HEK293 (cell line): ENCODE measurements around the gene AP3D1.

Experiments
- CTCF ChIA-PET: fragments of 350-600 bp; formaldehyde crosslinking; extraction: SDS; loops from one replicate; lab custom pipeline; 2021; ENCODE audit warnings: antibody characterized with exemption; lab: Yijun Ruan, JAX
- POLR2A ChIA-PET: fragments of 300-600 bp; formaldehyde crosslinking; extraction: SDS; loops from one replicate; lab custom pipeline; 2020; ENCODE audit warnings: antibody characterized with exemption, inconsistent platforms; lab: Yijun Ruan, JAX
- H3K27ac ChIP-seq: fragments of 200-500 bp; sonication (Bioruptor generic); 2 replicates; pipeline ENCODE4 v1.5.1; 2014; ENCODE audit warnings: low read depth, low read length, control low read depth, inconsistent platforms; ENCODE audit errors: extremely low read depth
- H3K36me3 ChIP-seq, 2 experiments: fragments of 200-500 bp in 1 of 2; sonication (Bioruptor generic) in 1 of 2; 1 replicate in 1 of 2; 2 replicates in 1 of 2; pipeline ENCODE4 v1.5.1; 2014 to 2017; ENCODE audit warnings: inconsistent platforms in 2 of 2, low read length in 2 of 2; ENCODE audit not compliant: control insufficient read depth in 2 of 2, insufficient read depth in 1 of 2
- H3K4me1 ChIP-seq: fragments of 200-500 bp; sonication (Bioruptor generic); 2 replicates; pipeline ENCODE4 v1.5.1; 2014; ENCODE audit warnings: mild to moderate bottlenecking, low read length, inconsistent platforms; ENCODE audit not compliant: control insufficient read depth, insufficient read depth
- H3K4me3 ChIP-seq: 2 replicates; pipeline ENCODE4 v1.5.1; 2011; ENCODE audit warnings: low read depth, mild to moderate bottlenecking, control low read depth, low read length, moderate library complexity
- H3K9me3 ChIP-seq: fragments of 200-500 bp; sonication (Bioruptor generic); 2 replicates; pipeline ENCODE4 v1.5.1; 2014; ENCODE audit warnings: low read depth, low read length, inconsistent platforms; ENCODE audit not compliant: control insufficient read depth, insufficient read depth
- GLI4 ChIP-seq: fragments of 450-650 bp; formaldehyde crosslinking; IDR thresholded peaks from 2 replicates; pipeline ENCODE4 v1.5.1; 2016; ENCODE audit warnings: missing biosample characterization, missing genetic modification characterization
- IKZF3 ChIP-seq: fragments of 450-650 bp; IDR thresholded peaks from 2 replicates; pipeline ENCODE4 v1.5.0; 2018; ENCODE audit warnings: missing biosample characterization, mild to moderate bottlenecking, missing genetic modification characterization, moderate library complexity
- WT1 ChIP-seq: fragments of 450-650 bp; formaldehyde crosslinking; IDR thresholded peaks from 2 replicates; pipeline ENCODE4 v1.5.1; 2016; ENCODE audit warnings: missing biosample characterization, missing genetic modification characterization
- ZBTB1 ChIP-seq: fragments of 450-650 bp; formaldehyde crosslinking; IDR thresholded peaks from 2 replicates; pipeline ENCODE4 v1.5.1; 2016; ENCODE audit warnings: missing biosample characterization, missing genetic modification characterization
- ZBTB17 ChIP-seq: fragments of 450-650 bp; formaldehyde crosslinking; IDR thresholded peaks from 2 replicates; pipeline ENCODE4 v1.5.1; 2016; ENCODE audit warnings: missing biosample characterization, missing genetic modification characterization
- ZBTB20 ChIP-seq: fragments of 450-650 bp; formaldehyde crosslinking; IDR thresholded peaks from 2 replicates; pipeline ENCODE4 v1.5.1; 2016; ENCODE audit warnings: missing biosample characterization, missing genetic modification characterization
- ZFP3 ChIP-seq: fragments of 450-650 bp; formaldehyde crosslinking; IDR thresholded peaks from 2 replicates; pipeline ENCODE4 v1.5.1; 2016; ENCODE audit warnings: low read depth, missing biosample characterization, missing genetic modification characterization
- ZIC2 ChIP-seq: fragments of 450-650 bp; formaldehyde crosslinking; IDR thresholded peaks from 2 replicates; pipeline ENCODE4 v1.5.1; 2016; ENCODE audit warnings: missing biosample characterization, missing genetic modification characterization
- ZNF114 ChIP-seq: fragments of 450-650 bp; formaldehyde crosslinking; IDR thresholded peaks from 2 replicates; pipeline ENCODE4 v1.5.0; 2017; ENCODE audit warnings: missing biosample characterization, missing genetic modification characterization
- ZNF121 ChIP-seq: fragments of 450-650 bp; formaldehyde crosslinking; IDR thresholded peaks from 2 replicates; pipeline ENCODE4 v1.5.1; 2016; ENCODE audit warnings: missing biosample characterization, missing genetic modification characterization
- ZNF366 ChIP-seq: fragments of 450-650 bp; formaldehyde crosslinking; conservative IDR thresholded peaks from 2 replicates; pipeline ENCODE4 v1.5.1; 2016; ENCODE audit warnings: missing biosample characterization, missing genetic modification characterization
- ZNF510 ChIP-seq: fragments of 450-650 bp; formaldehyde crosslinking; IDR thresholded peaks from 2 replicates; pipeline ENCODE4 v1.5.1; 2018; ENCODE audit warnings: mild to moderate bottlenecking, missing genetic modification characterization, missing biosample characterization; ENCODE audit not compliant: insufficient replicate concordance
- ZNF530 ChIP-seq: fragments of 450-650 bp; formaldehyde crosslinking; IDR thresholded peaks from 2 replicates; pipeline ENCODE4 v1.5.1; 2016; ENCODE audit warnings: low read depth, missing biosample characterization, missing genetic modification characterization
- ZNF555 ChIP-seq: fragments of 450-650 bp; formaldehyde crosslinking; conservative IDR thresholded peaks from 2 replicates; pipeline ENCODE4 v1.5.1; 2017; ENCODE audit warnings: missing biosample characterization, mild to moderate bottlenecking, missing genetic modification characterization, inconsistent platforms
- ZNF561 ChIP-seq: fragments of 450-650 bp; IDR thresholded peaks from 2 replicates; pipeline ENCODE4 v1.5.1; 2018; ENCODE audit warnings: missing biosample characterization, missing genetic modification characterization, borderline replicate concordance
- ZNF600 ChIP-seq: fragments of 450-650 bp; formaldehyde crosslinking; IDR thresholded peaks from 2 replicates; pipeline ENCODE4 v1.5.1; 2016; ENCODE audit warnings: missing biosample characterization, missing genetic modification characterization
- ZNF76 ChIP-seq: fragments of 450-650 bp; formaldehyde crosslinking; IDR thresholded peaks from 2 replicates; pipeline ENCODE4; 2016; ENCODE audit warnings: low read depth, missing biosample characterization, missing genetic modification characterization, borderline replicate concordance
- TF ChIP-seq, protein P1 (sequence below): fragments of 450-650 bp; formaldehyde crosslinking; IDR thresholded peaks from 2 replicates; pipeline ENCODE4 v1.5.1; 2017; ENCODE audit warnings: missing biosample characterization, mild to moderate bottlenecking, missing genetic modification characterization, moderate library complexity
- TF ChIP-seq, protein P2 (sequence below): fragments of 450-650 bp; formaldehyde crosslinking; IDR thresholded peaks from 2 replicates; pipeline ENCODE4 v1.5.1; 2016; ENCODE audit warnings: missing biosample characterization, missing genetic modification characterization

The AP3D1 gene

DNA sequence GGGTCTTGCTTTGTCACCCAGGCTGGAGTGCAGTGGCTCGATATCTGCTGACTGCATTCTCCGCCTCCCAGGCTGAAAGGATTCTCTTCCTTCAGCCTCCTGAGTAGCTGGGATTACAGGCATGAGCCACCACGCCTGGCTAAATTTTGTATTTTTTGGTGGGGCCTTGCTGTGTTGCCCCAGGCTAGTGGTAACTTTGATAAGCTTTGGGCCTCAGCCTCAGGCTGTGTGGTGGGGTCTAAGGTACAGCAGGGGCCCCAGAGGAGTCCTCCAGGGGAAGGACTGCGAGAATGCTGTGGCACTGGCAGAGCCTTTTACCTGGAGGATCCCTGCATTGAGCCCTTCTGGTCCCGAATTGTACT, 19.6 kb upstream of the AP3D1 start:
- TF ChIP-seq, protein P1, sequence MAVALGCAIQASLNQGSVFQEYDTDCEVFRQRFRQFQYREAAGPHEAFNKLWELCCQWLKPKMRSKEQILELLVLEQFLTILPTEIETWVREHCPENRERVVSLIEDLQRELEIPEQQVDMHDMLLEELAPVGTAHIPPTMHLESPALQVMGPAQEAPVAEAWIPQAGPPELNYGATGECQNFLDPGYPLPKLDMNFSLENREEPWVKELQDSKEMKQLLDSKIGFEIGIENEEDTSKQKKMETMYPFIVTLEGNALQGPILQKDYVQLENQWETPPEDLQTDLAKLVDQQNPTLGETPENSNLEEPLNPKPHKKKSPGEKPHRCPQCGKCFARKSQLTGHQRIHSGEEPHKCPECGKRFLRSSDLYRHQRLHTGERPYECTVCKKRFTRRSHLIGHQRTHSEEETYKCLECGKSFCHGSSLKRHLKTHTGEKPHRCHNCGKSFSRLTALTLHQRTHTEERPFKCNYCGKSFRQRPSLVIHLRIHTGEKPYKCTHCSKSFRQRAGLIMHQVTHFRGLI (tag by site-specific recombination): no peak
- TF ChIP-seq ZBTB20 (tag by site-specific recombination) (no peak), ZBTB17 (tag by site-specific recombination) (0 out of 2 replicates have a peak, but pooled peaks have one; percentile 6), ZNF530 (tag by site-specific recombination) (no peak), ZNF555 (no peak), ZNF76 (tag by site-specific recombination) (no peak), ZNF121 (tag by site-specific recombination) (peak; percentile 92), ZNF561 (tag by site-specific recombination) (no peak), ZBTB1 (tag by site-specific recombination) (no peak), WT1 (no peak), ZNF510 (no peak)
- H3K27ac ChIP-seq: peak overlapping the region; percentile 20; the same call in 1 of the 2 replicates
- no peaks in the 10 kb centered on the region; a peak in 1 of 3 replicates for H3K36me3 ChIP-seq
- no peaks in the 10 kb centered on the region for H3K9me3 ChIP-seq
- H3K4me1 ChIP-seq: peaks cover 28% of the 10 kb centered on the region
- POLR2A ChIA-PET: interaction anchor here (1.0 to 1.7 kb wide), 2 partner anchors 25 to 305 kb away, joined by 3 read pairs; partner anchors contain the start of gene GADD45B
- CTCF ChIA-PET: interaction anchor here (1.4 to 2.1 kb wide), 3 partner anchors 13 to 91 kb away, joined by 5 to 7 read pairs (median 6); no protein-coding TSS in a partner anchor
- no peak overlapping the region for H3K4me3 ChIP-seq

DNA sequence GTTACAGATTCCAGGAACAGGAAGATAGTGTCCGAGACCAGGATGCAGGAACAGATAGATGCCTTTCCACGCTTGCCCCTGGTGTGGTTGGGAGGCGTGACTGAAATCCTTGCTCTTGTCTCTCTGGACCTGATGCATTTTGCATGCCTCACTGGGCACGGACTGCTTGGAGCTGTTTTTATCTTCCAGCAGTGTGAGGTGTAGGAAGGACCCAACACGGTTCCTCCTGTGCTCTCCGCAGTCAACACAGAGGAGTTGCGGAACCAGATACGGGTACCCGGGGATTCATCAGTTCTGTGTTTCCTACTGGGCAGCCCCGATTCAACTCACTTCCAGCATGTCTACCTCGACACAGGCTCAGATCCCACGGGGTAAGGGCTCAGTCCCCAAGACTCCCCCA, 18.9 kb upstream of the AP3D1 start:
- ChIA-PET POLR2A (interaction anchor here (1.7 kb wide), 1 partner anchor 24 kb away, joined by 3 read pairs; no protein-coding TSS in a partner anchor), CTCF (interaction anchor here (0.8 to 2.1 kb wide), 3 partner anchors 12 to 66 kb away, joined by 4 to 5 read pairs (median 5); no protein-coding TSS in a partner anchor)
- Histone ChIP-seq H3K4me1 (peaks cover 28% of the 10 kb centered on the region), H3K9me3 (no peaks in the 10 kb centered on the region), H3K27ac (no peak overlapping the region), H3K4me3 (no peak overlapping the region), H3K36me3 (no peaks in the 10 kb centered on the region; a peak in 1 of 3 replicates)
- no peak for TF ChIP-seq GLI4
- TF ChIP-seq ZNF121 (tag by site-specific recombination): 0 out of 2 replicates have a peak, but pooled peaks have one; percentile 4
- TF ChIP-seq, protein P2, sequence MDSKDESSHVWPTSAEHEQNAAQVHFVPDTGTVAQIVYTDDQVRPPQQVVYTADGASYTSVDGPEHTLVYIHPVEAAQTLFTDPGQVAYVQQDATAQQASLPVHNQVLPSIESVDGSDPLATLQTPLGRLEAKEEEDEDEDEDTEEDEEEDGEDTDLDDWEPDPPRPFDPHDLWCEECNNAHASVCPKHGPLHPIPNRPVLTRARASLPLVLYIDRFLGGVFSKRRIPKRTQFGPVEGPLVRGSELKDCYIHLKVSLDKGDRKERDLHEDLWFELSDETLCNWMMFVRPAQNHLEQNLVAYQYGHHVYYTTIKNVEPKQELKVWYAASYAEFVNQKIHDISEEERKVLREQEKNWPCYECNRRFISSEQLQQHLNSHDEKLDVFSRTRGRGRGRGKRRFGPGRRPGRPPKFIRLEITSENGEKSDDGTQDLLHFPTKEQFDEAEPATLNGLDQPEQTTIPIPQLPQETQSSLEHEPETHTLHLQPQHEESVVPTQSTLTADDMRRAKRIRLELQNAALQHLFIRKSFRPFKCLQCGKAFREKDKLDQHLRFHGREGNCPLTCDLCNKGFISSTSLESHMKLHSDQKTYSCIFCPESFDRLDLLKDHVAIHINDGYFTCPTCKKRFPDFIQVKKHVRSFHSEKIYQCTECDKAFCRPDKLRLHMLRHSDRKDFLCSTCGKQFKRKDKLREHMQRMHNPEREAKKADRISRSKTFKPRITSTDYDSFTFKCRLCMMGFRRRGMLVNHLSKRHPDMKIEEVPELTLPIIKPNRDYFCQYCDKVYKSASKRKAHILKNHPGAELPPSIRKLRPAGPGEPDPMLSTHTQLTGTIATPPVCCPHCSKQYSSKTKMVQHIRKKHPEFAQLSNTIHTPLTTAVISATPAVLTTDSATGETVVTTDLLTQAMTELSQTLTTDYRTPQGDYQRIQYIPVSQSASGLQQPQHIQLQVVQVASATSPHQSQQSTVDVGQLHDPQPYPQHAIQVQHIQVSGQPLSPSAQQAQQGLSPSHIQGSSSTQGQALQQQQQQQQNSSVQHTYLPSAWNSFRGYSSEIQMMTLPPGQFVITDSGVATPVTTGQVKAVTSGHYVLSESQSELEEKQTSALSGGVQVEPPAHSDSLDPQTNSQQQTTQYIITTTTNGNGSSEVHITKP (tag by site-specific recombination): no peak
- TF ChIP-seq IKZF3 (tag by site-specific recombination): peak; percentile 35; the same call in 1 of the 2 replicates
- 0 out of 2 replicates have a peak, but pooled peaks have one; percentile 24 for TF ChIP-seq ZNF366 (tag by site-specific recombination)
- no peak for TF ChIP-seq ZFP3
- TF ChIP-seq ZNF600 (tag by site-specific recombination): peak; percentile 86
- TF ChIP-seq ZNF114 (tag by site-specific recombination): no peak
- TF ChIP-seq ZIC2 (tag by site-specific recombination): peak; percentile 41; the same call in 1 of the 2 replicates
